ENCODE results near the gene TRAF3IP3. TPM values are rescaled to one million over a fixed set of nuclear protein-coding genes. Genes with fewer than 3 reads are reported as not detected.

Gene TRAF3IP3
- total RNA-seq, 1 experiment from 2014 or later, result not detected

DNA sequence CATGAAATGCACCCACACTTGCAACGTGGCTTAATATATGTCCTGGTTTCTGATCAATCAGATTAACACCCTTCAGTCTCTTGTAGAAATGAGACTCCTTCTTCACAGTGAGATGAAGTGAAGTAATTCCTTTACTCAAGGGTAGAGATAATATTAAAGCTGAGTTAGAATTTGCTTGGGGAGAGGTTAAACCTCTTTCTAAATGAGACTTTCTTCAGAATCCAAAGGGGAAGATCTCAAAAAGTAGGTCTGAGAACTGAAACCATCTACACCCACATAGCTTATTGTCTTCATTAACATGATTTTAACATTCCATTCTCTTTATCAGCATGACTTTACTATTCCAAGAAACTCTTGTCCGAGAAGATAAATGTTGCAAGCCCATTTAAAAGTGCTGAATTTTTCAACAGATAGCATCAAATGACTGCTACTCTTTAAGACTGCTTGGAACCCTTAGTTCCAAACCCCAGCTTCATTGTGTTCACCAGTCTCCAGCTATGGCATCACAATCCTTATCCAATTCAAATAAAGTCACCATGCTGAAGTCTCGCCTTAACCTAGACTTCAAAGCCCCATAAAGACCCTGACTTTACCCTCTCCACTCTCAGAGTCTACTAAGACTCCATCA is 19.2 kb upstream of the TRAF3IP3 start:
- no peak overlapping the region for H2BK5ac ChIP-seq (ENCODE audit: insufficient read length, low read length)
- no peak for DNase-seq
- no CpG with 5 or more reads among the region's 3 CpGs for WGBS (ENCODE audit: extremely low coverage, insufficient read length, low lambda C conversion rate)
- no peak overlapping the region for H2BK15ac ChIP-seq (ENCODE audit: low read depth, low read length)
- peaks cover 25% of the 10 kb centered on the region for H3K27me3 Mint-ChIP-seq (ENCODE audit: low read depth)
- H3K27me3 ChIP-seq (ENCODE audit: insufficient read depth, low read length), result no peaks in the 10 kb centered on the region
- no peaks in the 10 kb centered on the region for H3K4me1 ChIP-seq (ENCODE audit: insufficient read depth, low read length)
- H3K56ac ChIP-seq (ENCODE audit: insufficient read length, low read depth, low read length), result no peak overlapping the region
- H3T11ph ChIP-seq (ENCODE audit: low read length), result no peak overlapping the region
- H3K14ac ChIP-seq (ENCODE audit: insufficient read depth, low read length), result no peak overlapping the region
- H3K9ac ChIP-seq (ENCODE audit: extremely low read depth, insufficient read length, low read length), result no peak overlapping the region
- no peaks in the 10 kb centered on the region for H3K9me3 ChIP-seq (ENCODE audit: control insufficient read depth, low read depth, low read length)
- no peak overlapping the region for H3K4me3 Mint-ChIP-seq
- no peak overlapping the region for H3K18ac ChIP-seq (ENCODE audit: insufficient read length, low read depth, low read length)
- no peak overlapping the region for H4K5ac ChIP-seq (ENCODE audit: insufficient read length, low read depth, low read length)
- H3K36me3 Mint-ChIP-seq (ENCODE audit: insufficient read depth in 1 of 3, low read depth in 3 of 3), result no peaks in the 10 kb centered on the region
- H3K4me2 ChIP-seq (ENCODE audit: insufficient read depth, insufficient read length, low read length), result no peak overlapping the region
- H4K8ac ChIP-seq (replicated peaks; ENCODE audit: insufficient read length, low read depth, low read length), result no peak overlapping the region
- H3K23me2 ChIP-seq (ENCODE audit: insufficient read length, low read depth, low read length, poor library complexity, severe bottlenecking), result no peaks in the 10 kb centered on the region
- no peak overlapping the region for H2BK120ac ChIP-seq (ENCODE audit: low read depth, low read length, poor library complexity, severe bottlenecking)
- H4K91ac ChIP-seq (ENCODE audit: insufficient read length, low read depth, low read length), result no peak overlapping the region
- no peaks in the 10 kb centered on the region for H3K4me1 Mint-ChIP-seq
- no peaks in the 10 kb centered on the region for H3K9me3 Mint-ChIP-seq
- no peak overlapping the region for H3K23ac ChIP-seq (ENCODE audit: insufficient read length, low read depth, low read length)
- no peaks in the 10 kb centered on the region for H3K79me2 ChIP-seq (ENCODE audit: insufficient read depth, low read length)
- TF ChIP-seq, protein P1, sequence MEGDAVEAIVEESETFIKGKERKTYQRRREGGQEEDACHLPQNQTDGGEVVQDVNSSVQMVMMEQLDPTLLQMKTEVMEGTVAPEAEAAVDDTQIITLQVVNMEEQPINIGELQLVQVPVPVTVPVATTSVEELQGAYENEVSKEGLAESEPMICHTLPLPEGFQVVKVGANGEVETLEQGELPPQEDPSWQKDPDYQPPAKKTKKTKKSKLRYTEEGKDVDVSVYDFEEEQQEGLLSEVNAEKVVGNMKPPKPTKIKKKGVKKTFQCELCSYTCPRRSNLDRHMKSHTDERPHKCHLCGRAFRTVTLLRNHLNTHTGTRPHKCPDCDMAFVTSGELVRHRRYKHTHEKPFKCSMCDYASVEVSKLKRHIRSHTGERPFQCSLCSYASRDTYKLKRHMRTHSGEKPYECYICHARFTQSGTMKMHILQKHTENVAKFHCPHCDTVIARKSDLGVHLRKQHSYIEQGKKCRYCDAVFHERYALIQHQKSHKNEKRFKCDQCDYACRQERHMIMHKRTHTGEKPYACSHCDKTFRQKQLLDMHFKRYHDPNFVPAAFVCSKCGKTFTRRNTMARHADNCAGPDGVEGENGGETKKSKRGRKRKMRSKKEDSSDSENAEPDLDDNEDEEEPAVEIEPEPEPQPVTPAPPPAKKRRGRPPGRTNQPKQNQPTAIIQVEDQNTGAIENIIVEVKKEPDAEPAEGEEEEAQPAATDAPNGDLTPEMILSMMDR (conservative IDR thresholded peaks at IDR 0.05), result no peak
- H2BK12ac ChIP-seq (ENCODE audit: insufficient read length, low read depth, low read length), result no peak overlapping the region
- no peak overlapping the region for H2AK5ac ChIP-seq (ENCODE audit: insufficient read length, low read length)
- no peak overlapping the region for H2BK20ac ChIP-seq (ENCODE audit: low read depth, low read length, poor library complexity, severe bottlenecking)
- no peak overlapping the region for H3K4ac ChIP-seq (ENCODE audit: low read depth, low read length)
- H3K27ac Mint-ChIP-seq, result no peak overlapping the region
- no peak overlapping the region for H3K27ac ChIP-seq (ENCODE audit: insufficient read length, low read depth, low read length)
- no peaks in the 10 kb centered on the region for H3K79me1 ChIP-seq (ENCODE audit: insufficient read depth, low read depth, low read length, poor library complexity, severe bottlenecking)
- H4K20me1 ChIP-seq (ENCODE audit: control insufficient read depth, insufficient read depth, insufficient read length), result no peaks in the 10 kb centered on the region
- no peak overlapping the region for H2AFZ ChIP-seq (ENCODE audit: low read length)
